KOPT-K1 (cell line): ENCODE measurements around the gene SLC15A2.
"Not testable (repeated sequence)": the region's sequence is repeated elsewhere in the genome, so short reads cannot be mapped to it uniquely, and the experiment has no call there.

Source experiments
- H3K27ac ChIP-seq: fragments of 200-600 bp; sonication (generic); 2 replicates; pipeline ENCODE4 v1.5.1; 2016; ENCODE audit warnings: antibody characterized with exemption, mild to moderate bottlenecking, low read depth, low read length; ENCODE audit not compliant: poor library complexity, severe bottlenecking
- H3K36me3 ChIP-seq: fragments of 200-600 bp; sonication (generic); 2 replicates; pipeline ENCODE4 v1.5.1; 2017; ENCODE audit warnings: antibody characterized with exemption, mild to moderate bottlenecking, low read length, moderate library complexity; ENCODE audit not compliant: insufficient read depth
- H3K9me3 ChIP-seq: fragments of 200-600 bp; sonication (generic); 2 replicates; pipeline ENCODE4 v1.5.1; 2017; ENCODE audit warnings: antibody characterized with exemption, low read length, mild to moderate bottlenecking; ENCODE audit not compliant: insufficient read depth, poor library complexity, severe bottlenecking

SLC15A2 gene, protein sequence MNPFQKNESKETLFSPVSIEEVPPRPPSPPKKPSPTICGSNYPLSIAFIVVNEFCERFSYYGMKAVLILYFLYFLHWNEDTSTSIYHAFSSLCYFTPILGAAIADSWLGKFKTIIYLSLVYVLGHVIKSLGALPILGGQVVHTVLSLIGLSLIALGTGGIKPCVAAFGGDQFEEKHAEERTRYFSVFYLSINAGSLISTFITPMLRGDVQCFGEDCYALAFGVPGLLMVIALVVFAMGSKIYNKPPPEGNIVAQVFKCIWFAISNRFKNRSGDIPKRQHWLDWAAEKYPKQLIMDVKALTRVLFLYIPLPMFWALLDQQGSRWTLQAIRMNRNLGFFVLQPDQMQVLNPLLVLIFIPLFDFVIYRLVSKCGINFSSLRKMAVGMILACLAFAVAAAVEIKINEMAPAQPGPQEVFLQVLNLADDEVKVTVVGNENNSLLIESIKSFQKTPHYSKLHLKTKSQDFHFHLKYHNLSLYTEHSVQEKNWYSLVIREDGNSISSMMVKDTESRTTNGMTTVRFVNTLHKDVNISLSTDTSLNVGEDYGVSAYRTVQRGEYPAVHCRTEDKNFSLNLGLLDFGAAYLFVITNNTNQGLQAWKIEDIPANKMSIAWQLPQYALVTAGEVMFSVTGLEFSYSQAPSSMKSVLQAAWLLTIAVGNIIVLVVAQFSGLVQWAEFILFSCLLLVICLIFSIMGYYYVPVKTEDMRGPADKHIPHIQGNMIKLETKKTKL

DNA sequence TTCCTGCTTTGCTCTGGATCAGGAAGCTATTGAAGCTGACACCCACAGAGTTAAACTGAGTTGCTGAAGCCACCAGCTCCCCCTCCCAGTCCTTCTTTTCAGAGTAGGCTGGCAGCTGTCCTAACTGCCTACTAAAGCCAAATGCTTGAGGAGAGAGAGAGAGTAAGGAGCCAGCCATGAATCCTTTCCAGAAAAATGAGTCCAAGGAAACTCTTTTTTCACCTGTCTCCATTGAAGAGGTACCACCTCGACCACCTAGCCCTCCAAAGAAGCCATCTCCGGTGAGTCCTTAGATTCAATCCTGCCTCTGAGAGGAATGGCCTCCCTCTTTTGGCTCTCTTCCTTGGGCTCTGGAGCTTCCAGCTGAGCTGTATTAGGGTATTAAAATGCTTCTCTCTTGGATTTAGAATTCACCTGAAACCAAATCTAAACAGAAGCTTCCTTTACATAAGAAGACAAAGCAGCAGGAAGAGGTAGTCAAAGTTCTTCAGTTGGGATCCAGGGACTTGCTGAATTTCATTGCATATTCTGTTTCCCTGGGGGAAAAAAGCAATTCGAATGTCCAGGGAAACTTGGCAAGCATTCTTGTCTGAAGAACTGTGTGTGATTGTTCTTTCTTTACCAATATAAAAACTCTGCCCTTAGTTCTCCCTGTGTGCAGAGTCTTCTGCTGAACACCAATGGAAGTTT, at the start of gene SLC15A2:
Gene SLC15A2 (plus strand): TSS at position 101 of the 690 bp plus-strand sequence. CDS start 76 bp downstream, at position 177.
- H3K9me3 ChIP-seq: no peaks in the 10 kb centered on the region
- no peaks in the 10 kb centered on the region for H3K36me3 ChIP-seq
- no peak within 1 kb of the TSS for H3K27ac ChIP-seq

DNA sequence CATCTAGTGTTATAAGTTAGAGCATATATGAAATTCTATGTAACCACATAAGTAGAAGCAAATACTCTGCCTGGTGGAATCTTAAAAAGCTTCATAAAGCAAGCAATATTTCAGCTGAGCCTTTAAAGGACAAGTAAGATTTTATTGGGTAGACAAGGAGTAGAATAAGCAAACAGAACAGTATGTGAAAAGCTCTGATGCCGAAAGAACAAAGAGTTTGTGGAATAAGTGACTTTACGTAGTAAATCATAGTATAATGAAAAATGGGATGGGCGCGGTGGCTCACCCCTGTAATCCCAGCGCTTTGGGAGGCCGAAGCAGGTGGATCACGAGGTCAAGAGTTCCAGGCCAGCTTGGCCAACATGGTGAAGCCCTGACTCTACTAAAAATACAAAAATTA, 49.3 kb upstream of the SLC15A2 start:
- H3K9me3 ChIP-seq: no peaks in the 10 kb centered on the region
- no peak overlapping the region for H3K27ac ChIP-seq
- no peaks in the 10 kb centered on the region for H3K36me3 ChIP-seq

DNA sequence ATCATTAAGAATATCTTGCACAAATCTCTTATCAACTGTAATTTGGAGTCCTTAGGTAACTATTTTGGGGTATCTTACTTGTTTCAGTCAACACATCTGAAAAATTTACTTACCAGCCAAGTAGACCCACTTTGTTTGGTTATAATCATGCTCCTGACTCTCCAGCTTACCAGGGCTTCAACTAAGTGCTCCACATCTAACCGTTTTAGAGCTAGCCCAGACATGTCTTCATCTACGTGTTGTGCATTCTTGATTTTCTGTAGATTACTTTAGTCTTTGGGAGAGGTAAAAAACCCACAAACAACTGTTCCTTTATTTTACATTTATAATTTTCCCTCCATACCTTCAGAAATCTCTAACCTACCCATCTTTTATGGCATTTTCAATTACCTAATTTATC, 41.9 kb upstream of the SLC15A2 start:
- H3K9me3 ChIP-seq: no peaks in the 10 kb centered on the region
- no peaks in the 10 kb centered on the region for H3K36me3 ChIP-seq
- no peak overlapping the region for H3K27ac ChIP-seq

DNA sequence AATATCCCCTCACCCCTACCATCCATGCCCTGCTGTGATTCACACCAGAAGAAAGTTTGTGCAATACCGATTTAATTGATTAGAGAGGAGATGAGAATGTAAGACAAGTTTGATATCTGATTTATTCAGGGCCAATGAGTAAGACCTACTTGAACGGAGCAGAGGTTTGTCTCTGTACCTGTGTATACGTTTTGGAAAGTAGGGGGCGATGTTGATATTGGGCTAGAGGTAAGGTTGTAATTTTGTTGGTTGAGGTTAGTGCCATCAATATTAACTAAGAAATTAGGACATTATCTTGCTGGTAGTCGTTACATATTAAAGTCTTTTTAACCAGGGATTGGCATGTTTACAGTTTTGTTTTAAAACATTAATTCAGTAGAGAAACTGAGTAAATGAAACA, 38.6 kb upstream of the SLC15A2 start:
- Histone ChIP-seq H3K9me3 (no peaks in the 10 kb centered on the region), H3K36me3 (no peaks in the 10 kb centered on the region), H3K27ac (no peak overlapping the region)

DNA sequence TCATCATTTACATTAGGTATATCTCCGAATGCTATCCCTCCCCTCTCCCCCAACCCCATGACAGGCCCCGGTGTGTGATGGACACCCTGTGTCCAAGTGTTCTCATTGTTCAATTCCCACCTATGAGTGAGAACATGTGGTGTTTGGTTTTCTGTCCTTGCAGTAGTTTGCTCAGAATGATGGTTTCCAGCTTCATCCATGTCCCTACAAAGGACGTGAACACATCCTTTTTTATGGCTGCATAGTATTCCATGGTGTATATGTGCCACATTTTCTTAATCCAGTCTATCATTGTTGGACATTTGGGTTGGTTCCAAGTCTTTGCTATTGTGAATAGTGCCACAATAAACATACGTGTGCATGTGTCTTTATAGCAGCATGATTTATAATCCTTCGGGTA, 36.4 kb upstream of the SLC15A2 start:
- not testable (repeated sequence) for H3K9me3 ChIP-seq, H3K36me3 ChIP-seq, H3K27ac ChIP-seq

DNA sequence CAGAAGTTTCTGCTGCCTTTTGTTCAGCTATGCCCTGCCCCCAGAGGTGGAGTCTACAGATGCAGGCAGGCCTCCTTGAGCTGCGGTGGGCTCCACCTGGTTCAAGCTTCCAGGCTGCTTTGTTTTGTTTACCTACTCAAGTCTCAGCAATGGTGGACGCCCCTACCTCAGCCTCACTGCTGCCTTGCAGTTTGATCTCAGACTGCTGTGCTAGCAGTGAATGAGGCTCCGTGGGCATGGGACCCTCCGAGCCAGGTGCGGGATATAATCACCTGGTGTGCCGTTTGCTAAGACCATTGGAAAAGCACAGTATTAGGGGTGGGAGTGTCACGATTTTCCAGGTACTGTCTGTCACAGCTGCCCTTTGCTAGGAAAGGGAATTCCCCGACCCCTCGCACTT, 31.0 kb upstream of the SLC15A2 start:
- not testable (repeated sequence) for H3K36me3 ChIP-seq, H3K27ac ChIP-seq

DNA sequence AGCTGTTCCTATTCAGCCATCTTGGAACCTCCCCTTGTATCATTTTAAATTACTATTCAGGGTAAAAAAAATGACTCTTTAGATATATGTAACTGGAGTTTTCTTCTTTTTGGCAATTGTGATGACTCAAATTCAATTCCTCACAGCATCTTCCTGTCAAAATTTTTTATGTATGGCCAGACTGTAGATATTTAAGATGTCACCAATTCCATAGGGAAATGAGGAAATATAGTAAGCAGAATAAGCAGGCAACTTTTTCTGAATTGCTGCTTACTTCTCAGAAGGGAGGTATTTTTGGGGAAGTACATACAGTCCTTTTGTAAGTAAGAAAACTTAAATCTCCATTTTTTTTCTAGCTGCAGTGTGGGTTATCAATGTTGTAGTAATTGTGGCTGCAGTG, 30.4 kb upstream of the SLC15A2 start:
- no peaks in the 10 kb centered on the region for H3K36me3 ChIP-seq
- H3K27ac ChIP-seq: no peak overlapping the region
- H3K9me3 ChIP-seq: no peaks in the 10 kb centered on the region

More for the DNA sequence above, 31.0 kb upstream of the SLC15A2 start:
- not testable (repeated sequence) for H3K9me3 ChIP-seq

DNA sequence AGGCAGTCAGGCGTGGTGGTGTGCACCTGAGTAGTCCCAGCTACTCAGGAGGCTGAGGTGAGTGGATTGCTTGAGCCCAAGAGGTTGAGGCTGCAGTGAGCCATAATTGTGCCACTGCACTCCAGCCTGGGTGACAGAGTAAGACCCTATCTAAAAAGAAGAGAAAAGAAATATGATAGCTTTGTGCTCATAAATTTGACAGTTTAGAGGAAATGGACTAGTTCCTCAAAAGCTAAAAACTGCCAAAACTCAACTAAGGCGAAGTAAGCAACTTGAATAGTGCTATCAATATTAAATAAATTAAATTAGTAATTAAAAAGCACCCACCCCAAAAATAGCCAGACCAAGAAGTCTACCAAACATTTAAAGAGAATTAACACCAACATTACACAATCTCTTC, 24.5 kb upstream of the SLC15A2 start:
- H3K9me3 ChIP-seq: no peaks in the 10 kb centered on the region
- H3K36me3 ChIP-seq: no peaks in the 10 kb centered on the region
- H3K27ac ChIP-seq: no peak overlapping the region

DNA sequence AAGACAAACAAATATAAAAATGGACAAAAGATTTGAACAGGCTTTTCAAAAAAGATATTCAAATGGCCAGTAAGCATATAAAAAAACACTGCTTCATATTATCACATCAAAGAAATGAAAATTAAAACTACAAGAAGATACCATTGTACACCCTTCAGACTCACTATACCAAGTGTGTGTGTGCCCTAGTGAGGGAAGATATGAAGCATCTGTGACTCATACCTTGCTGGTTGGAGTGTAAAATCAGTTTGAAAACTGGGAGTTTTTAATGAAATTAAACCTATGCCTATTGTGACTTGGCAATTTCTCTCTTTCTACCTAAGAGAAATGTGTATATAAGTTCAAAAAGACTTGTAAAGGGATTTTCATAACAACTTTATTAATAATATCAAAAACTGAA, 23.5 kb upstream of the SLC15A2 start:
- Histone ChIP-seq H3K27ac (no peak overlapping the region), H3K9me3 (no peaks in the 10 kb centered on the region), H3K36me3 (no peaks in the 10 kb centered on the region)

DNA sequence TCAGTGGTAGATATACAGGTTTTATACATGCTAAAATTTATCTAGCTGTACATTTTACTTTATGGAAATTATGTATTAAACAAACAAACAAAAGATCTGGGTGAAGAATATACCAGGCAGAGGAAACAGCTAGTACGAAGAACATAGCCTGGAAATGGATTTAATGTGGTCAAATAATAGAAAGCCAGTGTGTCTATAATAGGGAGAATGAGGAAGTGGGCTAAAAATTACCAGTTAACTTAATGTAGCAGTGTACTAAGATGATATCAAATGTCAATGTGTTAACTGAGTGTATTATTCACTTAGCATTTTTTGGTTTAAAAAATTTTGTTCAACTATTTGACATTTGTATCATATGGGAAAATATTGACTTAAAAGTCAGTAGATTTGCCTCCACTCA, 22.8 kb upstream of the SLC15A2 start:
- H3K27ac ChIP-seq: no peak overlapping the region

DNA sequence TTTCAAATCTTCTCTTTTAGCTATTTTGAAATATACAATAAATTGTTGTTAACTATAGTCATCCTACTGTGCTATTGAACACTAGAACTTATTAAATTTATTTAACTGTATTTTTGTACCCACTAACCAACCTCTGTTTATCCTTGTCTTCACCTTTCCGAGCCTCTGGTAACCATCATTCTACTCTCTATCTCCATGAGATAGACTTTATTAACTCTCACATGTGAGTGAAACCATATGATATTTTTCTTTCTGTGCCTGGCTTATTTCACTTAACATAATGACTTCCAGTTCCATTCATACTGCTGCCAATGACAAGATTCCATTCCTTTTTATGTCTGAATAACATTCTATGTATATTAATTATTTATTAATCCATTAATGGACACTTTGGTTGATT, 15.8 kb upstream of the SLC15A2 start:
- H3K36me3 ChIP-seq: no peaks in the 10 kb centered on the region
- H3K27ac ChIP-seq: no peak overlapping the region
- no peaks in the 10 kb centered on the region for H3K9me3 ChIP-seq

More for the DNA sequence above, 22.8 kb upstream of the SLC15A2 start:
- H3K36me3 ChIP-seq: no peaks in the 10 kb centered on the region
- no peaks in the 10 kb centered on the region for H3K9me3 ChIP-seq

DNA sequence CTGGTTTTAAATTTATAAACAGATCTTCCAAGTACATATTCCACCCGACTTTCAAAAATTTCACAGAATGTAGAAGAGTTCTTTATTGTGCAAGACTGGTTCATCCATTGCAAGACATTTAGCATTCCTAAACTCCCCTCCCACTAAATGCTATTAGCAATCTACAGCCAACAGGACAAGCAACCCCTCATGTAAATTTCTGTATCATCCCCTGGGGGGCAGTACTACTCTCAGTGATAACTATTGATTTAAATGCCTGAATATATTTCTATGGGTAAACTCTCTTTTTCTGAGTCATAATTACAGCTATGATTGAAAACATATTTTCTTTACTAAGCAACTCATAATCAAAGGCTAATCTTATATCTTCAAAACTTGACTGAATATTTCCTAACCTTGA, 10.7 kb upstream of the SLC15A2 start:
- H3K36me3 ChIP-seq: no peaks in the 10 kb centered on the region
- no peaks in the 10 kb centered on the region for H3K9me3 ChIP-seq
- H3K27ac ChIP-seq: no peak overlapping the region

DNA sequence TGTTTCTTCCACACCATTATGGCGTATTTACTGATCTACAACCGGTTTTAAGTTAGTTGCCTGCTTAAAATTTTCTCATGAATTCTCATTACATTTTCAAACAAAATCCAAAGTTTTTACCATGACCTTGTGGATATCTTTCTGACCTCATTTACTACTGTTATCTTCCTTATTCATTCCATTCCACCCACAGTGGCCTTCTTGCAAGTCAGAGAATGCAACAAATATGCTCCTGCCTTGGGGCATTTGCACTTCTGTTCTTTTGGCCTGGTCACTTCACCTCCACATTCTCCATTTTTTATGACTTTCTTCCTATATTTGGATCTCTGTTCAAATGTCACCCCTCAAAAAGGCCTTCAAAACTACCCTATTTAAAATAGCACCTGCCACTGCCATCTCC, 8.8 kb upstream of the SLC15A2 start:
- no peak overlapping the region for H3K27ac ChIP-seq
- no peaks in the 10 kb centered on the region for H3K36me3 ChIP-seq
- no peaks in the 10 kb centered on the region for H3K9me3 ChIP-seq

DNA sequence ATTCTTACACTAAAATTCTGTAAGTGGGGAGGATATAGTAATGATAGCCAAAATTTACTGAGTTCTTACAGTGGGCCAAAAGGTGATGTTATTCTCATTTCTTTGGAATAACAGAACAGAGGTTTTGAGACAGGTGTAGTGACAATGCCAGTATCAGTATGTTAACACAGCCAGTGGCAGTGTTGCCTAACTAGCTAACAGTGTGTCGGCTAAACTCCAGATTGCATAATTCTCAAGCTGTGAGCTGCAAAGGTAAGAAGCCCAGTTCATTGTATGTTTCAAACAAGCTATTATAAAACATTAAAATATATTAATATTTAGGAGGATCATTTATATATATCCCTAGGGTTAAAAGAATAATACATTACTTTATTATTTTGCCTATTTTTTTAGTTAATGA, 920 bp downstream of the SLC15A2 start:
- no peaks in the 10 kb centered on the region for H3K9me3 ChIP-seq
- H3K36me3 ChIP-seq: no peaks in the 10 kb centered on the region
- H3K27ac ChIP-seq: no peak overlapping the region

DNA sequence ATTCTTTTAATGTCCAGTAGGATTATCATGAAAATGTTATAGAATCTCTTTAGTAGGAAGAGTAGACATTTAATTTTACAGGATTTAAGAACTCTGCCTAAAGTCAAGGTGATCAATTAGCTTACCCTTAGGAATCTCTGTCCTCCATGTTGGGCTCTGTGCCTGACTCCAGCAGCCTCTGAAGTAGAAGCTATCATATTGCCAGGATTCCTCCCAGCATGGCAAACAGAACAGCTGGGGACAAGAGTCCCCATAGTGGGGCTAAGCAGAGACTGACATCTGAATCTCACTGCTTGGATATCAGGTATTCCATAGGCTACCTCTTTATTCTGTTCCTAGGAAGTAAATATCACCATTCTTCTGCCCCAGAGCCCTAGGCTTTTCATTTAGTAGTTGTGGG, 1.5 kb downstream of the SLC15A2 start:
- H3K27ac ChIP-seq: no peak overlapping the region
- H3K9me3 ChIP-seq: no peaks in the 10 kb centered on the region
- H3K36me3 ChIP-seq: no peaks in the 10 kb centered on the region
